IPS-NIHi7 (cell line): ENCODE measurements around the gene TTC31.

ENCODE experiments used
- DNase-seq: peaks from one replicate; pipeline ENCODE4 v3.0.0; 2012; ENCODE audit warnings: mixed read lengths; ENCODE audit errors: extremely low spot score

The TTC31 gene

DNA sequence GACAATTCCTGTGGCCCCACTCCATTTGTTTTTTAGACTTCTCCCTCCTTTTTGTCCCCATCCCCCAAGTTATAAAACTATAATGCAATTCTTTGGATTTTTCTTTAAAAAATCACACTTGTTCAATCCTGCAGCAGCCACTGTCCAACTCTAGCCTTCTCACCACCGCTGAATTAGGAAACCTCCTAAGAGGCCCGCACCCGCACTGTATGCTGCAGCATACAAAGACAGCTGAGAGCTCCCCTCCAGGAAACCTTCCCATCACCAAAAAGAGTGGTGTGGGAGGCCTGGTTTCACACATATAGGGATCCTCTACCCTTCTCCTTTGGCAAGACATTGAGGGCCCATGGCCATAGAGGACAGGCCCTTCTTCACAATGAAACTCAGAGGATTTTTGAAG lies 21.7 kb downstream of the TTC31 start:
- no peak for DNase-seq

DNA sequence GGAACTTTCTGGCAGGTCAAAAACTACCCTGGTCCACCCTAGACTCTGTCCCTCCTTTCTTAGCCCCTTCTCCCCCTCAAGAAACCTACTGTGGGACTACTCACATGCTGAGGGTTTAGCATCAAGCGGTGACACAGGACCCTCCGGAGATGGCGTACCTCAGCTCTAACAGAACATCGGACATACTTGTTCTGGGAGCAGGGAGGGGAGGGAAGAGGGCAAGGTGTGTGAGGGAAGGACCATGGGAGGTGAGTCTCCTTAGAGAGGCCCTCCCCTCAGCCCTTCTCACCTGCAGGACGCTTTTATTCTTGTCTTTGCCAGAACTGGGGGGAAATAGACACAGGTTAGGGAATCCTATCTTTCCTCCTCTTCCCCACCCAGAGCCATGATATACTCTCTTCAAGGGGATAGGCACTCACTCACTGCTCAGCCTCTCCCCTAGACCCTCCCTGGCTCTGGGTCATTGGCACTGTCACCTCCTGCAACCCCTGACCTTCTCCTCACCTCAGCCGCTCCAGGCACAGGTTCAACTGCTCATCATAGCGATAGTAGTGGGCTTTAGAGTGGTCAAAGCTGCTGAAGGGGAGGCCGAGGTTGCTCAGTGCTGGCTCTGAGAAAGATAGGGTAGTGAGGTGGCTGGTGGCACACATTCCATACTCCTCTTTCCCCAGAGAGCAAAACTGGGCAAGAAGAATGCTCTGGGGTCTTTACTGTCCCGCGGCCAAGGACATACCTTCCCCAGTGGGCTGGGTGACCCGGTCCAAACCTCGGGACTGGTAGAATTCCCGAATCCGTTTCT lies 22.8 kb downstream of the TTC31 start:
- DNase-seq, result no peak

DNA sequence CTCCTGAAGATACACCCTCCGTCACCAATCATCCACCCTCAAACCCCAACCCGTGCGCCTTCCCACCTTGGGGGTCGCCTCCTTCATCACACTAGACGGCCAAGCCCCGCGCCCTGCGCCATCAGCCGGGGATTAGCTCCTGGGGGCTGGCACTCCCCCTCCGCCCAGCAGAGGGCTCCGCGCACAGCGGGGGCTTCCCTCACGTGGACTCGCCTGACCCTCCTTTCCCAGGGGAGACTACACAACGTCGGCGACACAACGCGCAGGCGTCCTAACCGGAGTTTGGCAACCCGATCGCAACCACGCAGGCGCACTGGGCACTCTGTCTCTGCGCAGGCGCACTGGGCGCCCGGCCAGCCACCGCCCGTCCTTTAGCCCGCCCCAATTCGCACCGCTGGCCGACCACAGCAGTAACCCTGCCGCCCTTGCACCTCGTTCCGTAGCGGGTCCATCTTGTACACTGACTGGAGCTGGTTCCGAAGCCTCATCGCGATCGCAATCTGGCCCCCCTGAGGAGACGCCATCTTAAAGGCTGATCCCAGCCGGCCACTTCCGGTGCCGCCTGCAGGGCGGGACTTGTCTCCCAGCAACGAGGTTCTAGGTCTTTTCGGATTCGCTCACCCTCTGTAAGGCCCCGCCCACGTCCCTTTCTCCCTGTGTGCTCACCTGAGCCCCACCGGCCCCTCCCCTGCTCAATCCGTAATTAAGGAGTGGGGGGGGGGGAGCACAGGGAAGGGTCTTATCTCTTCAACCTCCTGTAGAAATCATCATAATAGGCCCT lies 24.5 kb downstream of the TTC31 start, which contains the start of gene PCGF1:
Gene PCGF1 (minus strand): TSS at position 551 of the 781 bp plus-strand sequence. CDS start 27 bp downstream, at position 524.
- peak; percentile 96 for DNase-seq

DNA sequence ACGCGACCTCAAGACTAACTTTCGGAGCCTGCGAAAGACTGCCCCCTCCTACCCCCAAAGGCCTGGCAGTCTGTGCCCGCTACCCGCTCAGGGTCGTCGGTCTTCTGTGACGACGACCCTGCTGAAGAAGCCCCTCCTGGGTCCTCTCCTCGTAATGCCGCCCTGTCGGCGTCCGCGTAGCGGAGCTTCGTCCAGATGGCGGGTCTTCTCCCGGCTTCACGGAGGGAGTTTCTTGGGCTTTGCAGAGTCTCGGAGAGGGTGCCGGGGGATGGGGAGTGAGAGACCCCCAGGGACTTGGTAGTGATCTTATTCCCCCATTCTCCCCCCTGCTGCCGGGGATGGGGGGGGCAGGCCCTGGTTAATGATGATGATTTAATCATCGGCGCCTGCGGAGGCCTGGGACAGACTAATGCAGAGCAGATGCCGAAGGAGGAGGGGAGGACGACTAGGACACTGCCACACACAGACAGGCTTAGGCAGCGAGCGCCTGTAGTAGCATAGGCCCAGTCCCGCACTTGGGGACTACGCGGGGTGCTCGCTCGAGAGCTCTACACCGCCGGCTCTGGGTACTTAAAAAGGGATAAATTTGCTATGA lies 25.1 kb downstream of the TTC31 start:
- DNase-seq, result peak; percentile 35

DNA sequence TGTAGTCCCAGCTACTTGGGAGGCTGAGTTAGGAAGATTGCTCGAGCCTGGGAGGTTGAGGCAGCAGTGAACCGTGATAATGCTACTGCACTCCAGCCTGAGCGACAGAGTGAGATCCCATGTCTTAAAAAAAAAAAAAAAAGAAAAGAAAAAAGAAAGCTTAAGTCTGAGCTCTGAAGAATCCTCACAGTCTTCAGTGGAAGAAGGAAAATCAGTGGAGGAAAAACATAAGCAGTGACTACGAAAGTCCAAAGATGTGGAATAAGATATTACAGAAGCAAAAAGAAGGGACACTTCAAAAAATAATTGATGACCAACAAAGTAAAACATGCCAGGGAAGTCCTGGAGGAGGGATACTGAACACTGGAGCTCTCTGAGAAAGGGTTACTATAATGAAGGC lies 27.4 kb downstream of the TTC31 start:
- DNase-seq, result no peak

DNA sequence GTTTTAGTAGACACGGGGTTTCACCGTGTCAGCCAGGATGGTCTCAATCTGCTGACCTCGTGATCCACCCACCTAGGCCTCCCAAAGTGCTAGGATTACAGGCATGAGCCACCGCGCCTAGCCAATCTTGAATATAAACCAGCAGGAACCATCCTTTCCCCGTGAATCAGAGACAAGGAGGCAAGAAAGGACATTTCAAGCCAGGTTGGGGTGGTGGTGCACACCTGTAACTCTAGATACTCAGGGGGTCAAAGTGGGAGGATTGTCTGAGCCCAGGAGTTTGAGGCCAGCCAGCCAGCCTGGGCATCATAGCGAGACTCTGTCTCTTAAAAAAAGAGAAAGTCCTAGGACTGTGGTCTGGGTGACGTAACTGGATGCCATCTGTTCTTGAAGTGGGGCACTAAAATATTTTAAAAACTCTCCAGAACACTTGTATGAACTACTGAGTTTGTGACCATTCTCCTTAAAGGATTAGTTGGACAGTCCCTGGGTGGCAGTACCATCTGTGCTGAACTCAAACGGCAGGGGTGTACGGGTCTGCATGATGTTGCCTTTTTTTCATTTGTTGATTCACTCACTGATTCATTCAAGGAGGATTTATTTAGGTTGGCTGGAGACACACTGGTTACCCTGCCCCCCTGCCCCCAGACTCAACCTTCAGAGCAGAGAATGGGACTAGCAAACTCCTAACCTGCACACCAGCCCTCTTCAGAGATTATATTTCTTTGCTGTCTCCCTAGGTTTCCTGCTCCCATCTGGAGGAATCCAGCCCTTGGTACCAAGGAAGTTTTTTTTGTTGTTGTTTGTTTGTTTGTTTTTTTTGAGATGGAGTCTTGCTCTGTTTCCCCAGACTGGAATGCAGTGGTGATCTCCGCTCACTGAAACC lies 28.5 kb downstream of the TTC31 start:
- no peak for DNase-seq

DNA sequence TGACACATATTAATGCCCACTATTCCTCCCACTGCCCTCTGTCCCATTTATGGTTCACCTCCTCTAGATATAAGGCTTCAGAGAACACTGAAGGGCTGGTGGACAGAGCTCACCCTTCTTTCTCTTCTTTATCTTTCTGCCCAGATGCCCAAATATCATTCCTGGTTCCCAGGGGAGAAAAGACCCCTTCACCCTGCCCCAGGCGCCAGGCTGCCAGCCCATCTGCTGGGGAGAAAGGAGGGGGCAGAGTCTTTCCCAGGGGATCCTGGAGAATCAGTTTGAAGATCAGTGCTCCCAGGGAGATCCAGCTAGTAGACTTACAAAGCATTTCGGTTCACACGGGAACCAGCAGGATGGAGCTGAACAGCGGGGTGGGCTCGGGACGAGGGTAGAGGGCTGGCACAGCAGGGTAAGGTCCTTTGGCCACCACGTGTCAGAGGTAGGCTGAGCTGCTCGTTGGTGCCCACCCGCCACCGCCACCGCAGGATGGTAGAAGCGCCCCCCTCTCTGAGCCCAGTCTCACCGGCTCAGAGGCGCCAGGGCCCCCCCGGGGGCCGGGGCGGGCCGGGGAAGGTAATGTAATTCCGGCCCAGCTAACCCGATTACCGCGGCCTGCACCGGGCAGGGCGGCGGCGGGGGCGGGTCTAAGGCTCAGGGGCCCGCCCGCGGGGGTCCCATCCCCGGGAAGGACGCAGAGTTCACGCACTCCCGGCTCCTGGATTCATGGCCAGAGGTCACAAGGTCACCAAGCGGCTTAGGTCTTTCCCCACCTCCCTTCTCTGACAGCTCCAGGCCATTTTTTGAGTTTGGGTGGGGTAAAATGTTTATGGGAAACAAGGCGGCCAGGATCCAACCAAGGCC lies 30.1 kb downstream of the TTC31 start:
- no peak for DNase-seq

DNA sequence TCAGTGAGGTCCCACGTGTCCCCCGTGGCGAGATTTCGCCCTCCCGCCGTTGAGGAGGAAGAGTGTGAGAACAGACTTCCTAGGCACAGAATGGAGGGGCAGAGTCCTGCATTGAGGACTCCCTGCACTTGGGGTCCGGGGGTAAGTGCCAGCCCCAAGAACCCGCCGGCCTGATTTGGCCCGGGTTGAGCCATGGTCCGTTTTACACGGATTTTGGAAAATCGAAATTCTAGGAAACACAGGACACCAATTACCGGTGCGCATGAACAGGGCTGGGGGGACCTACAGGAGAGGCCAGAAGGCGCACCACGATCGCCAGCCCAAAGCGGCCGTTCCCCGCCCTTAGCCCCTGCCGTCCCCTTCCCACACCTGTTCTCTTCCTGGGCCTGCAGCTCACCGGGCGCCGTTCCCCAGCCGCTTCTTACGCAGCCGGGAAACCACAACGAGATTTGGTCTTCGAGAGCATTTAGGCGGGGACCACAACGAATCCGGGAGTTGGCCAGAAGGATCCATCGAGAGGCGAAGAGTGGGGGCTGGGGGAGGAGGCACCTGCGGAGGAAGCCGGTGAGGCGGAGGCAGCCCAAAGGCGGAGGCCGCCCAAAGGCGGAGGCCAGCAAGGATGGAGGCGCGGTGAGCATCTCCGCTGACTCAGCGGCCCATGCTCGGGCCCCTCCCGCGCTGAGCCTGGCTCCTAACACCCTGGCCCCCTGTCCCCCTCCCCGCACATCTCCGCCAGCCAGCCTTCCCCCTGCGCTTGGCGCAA lies 30.9 kb downstream of the TTC31 start:
- peak; percentile 32 for DNase-seq

DNA sequence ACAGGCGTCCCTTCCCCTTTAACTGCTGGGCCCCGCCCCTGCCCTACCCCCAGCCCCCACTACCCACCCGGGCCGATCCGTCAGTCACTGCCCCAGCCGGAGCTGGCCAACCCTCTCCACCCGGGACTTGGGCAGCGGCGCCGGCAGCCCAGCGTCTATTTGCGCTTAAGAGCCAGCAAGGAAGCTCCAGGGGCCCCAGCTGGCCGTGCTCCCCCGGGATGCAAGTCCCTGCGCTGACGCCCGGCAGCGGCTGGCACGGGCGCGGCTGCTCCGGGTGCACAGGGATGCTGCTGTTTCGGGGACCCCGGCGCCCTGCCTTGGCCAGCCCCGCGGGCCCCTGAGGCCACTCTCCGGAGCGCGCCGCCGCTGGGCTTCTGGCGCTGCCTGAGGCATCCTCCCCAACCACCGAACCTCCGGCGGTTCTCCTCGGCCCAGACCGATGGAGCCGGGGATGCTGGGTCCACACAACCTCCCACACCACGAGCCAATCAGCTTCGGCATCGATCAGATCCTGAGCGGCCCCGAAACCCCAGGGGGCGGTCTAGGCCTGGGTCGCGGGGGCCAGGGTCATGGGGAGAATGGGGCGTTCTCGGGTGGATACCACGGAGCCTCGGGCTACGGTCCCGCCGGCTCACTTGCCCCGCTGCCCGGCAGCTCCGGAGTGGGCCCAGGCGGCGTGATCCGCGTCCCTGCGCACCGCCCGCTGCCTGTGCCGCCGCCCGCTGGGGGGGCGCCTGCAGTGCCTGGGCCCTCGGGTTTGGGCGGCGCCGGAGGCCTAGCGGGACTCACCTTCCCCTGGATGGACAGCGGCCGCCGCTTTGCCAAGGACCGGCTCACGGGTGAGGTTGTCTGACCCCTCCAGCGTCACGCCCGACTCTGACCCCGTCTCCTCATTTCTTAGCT lies 31.7 kb downstream of the TTC31 start, which contains the start of gene TLX2:
Gene TLX2 (plus strand): TSS at position 83 of the 903 bp plus-strand sequence. CDS start 357 bp downstream, at position 440.
- no peak for DNase-seq

DNA sequence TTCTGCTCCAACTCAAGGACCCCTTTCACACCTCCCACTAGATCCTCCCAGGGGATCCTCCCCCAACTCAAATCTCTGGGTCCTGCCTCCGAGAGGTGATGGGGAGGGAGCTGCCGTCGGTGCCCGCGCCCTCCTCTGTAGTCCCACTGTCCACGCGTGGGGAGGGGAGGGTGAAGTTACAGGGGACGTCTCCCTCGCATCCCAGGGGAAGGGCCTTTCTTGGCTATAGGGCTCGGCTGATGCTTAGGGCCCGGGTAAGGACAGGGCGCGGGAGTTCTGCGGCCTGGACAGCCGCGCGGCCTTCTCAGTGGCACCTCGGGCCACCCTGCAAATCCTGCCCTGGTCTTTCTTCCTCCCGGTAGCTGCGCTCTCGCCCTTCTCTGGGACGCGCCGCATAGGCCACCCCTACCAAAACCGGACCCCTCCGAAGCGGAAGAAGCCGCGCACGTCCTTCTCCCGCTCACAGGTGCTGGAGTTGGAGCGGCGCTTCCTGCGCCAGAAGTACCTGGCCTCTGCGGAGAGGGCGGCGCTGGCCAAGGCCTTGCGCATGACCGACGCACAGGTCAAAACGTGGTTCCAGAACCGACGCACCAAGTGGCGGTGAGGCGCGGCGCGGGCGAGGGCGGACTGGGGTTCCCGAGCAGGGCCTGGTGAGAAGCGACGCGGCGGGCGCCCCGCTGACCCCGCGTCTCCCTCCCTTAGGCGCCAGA lies 32.5 kb downstream of the TTC31 start:
- DNase-seq, result peak; percentile 35

DNA sequence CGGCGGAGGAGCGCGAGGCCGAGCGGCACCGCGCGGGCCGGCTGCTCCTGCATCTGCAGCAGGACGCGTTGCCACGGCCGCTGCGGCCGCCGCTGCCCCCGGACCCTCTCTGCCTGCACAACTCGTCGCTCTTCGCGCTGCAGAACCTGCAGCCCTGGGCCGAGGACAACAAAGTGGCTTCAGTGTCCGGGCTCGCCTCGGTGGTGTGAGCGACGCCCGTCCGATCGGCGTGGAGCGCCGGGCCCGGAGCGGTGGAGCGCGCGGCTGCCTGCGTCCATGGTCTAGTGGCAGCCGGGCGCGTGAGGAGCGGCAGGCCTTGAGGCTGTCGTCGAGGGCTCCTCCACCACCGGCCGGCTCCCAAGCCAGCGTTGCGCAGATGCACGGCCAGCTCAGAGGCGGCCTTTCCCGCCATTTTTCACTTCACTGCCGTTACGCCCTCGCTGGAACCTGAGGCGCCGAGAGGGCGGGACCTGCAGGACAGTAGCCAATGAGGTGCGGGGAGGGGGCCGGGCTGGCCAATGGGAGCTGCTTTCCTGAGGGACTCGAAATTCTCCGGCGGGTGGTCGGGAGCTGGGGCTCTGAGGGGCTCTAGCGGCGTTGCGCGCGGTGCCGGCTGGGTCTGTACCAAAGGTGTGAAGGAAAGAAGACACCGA lies 33.2 kb downstream of the TTC31 start:
- DNase-seq, result peak; percentile 94

DNA sequence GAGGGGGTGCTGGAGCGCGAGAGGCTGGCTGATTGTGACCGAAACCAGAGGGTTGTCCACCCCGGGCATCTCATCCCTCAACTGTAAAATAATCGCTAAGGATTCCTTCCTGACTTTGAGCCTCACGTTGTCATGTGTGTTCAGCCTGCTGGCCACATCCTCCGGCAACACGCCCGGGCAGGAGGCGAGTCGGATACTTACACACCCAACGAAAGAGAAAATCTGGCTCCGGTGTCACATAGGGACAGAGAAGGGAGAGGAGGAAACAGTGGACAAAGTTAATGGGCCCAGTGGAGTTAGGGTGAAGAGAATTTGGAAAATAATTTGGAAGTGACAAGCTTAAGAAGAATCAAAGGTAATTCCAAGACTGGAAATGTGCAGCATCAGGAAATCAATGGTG lies 33.8 kb downstream of the TTC31 start:
- no peak for DNase-seq

DNA sequence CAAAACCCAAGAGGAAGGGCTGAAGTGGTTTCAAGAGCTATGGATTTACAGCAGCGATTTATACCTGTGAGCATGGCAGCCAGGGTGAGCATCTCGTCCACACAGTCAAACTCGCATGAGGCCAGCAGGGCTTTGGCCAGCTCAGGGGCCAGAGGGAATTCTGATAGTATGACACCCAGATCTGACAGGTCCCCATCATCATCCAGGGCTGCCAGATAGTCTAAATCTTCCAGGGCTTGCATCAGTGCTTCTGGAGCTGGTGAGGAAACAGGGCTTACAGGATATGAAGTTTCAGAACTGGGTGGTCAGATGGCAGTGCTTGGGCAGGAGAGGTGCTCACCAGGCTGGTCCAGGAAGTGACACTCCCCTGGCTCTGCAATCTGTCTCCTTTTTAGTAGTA lies 39.6 kb downstream of the TTC31 start:
- DNase-seq, result no peak

DNA sequence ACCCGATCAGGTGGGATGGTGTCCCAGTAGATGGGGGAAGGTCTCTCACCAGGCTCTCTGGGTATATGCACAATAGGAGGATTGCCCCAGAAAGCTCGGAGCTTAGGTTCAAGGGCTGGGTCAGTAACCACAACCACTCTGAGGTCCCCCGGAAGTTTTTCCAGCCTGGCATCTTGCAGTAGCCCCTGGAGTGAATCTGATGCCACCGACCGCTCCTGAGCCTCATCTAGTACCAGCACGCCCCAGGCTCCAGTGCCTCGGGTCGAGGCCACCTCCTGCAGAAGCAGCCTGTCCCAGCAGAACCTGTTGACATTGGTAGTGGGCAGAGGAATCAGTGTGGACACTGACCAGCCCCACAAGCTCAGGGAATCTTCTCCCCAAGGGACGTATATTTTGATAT lies 41.1 kb downstream of the TTC31 start:
- DNase-seq, result no peak

DNA sequence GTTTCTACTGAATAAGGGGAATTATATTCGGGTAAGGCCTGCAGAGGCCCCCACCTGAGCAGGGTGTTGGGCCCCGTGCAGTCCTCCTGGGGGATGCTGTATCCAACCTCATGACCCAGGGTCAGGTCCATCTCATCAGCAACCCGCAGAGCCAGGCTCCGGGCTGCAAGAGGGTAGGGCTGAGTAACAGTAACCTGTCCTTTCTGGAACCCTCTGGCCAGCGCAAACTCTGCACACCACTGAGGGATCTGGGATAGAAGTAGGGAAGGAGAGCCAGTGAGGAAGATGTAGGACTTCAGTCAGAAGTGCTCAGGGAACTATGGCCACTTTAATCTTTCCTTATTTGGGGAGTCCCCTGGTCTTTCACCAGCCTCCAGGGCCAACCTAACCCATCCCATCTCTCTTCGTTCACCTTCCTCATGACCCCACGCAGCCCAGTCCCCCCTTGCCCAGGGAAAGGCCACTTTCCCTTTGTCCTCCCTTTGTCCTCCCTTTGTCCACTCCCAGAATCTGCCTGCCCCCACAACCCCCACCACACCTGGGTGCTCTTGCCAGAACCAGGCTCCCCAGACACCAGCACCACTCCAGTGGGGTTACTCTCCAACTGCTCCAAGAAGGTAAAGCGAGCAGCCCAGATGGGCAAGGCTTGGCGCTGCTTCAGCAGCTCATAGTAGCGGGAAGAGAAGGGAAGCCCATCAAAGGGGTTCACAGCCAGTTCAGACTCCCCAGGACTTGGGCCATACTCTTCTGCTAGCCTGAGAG lies 42.3 kb downstream of the TTC31 start:
- DNase-seq, result no peak

DNA sequence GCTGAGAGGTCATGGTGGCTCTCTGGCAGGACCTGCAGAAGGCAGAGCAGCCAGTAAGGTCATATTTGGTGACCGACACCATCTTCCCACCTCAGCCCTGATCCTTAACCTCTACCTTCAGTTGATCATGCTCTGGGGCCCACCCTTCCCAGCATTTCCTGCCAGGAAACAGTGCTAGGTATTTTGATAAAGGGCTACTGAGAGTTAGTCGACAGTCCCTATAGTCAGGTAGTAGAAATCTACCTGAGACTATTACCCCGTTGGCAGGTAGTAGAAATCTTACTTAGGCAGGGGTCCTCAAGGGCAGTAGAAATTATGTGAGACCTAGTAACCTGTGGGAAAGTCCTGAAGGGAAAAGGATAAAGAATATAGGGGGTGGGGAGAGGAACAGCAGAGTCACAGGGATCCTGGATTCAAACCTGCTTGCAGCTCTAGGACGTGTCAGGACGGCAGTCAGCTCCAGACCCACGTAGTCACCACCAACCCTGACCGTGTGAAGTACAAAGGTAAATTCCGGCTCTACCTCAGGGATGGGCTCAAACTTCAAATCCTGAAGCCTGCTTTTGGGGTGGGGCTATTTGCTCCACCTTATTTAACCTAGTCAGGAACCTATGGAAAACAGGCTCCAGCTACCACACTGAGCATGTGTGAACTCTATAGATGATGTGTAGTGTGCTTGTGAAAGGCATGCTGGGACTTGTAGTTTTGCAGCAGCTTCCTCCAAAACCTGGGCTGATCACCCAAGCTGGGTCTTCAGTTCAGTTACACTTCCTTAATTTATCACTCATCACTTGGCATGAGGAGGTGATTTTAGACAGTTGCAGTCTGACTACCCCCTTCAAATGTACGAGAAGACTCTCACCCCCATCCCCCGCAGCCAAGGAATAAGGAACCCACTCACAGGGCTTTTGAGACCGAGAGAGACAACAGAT lies 43.1 kb downstream of the TTC31 start, which contains the start of gene DQX1:
Gene DQX1 (minus strand): TSS at position 515 of the 932 bp plus-strand sequence. CDS start 502 bp downstream, at position 13.
- DNase-seq, result peak; percentile 53
